HuH-7.5 (cell line): ENCODE results near the gene CCDC24.

Experiments used
- DNase-seq: peaks from one replicate; pipeline ENCODE4 v3.0.0; 2011; ENCODE audit warnings: low spot score

The CCDC24 gene

DNA sequence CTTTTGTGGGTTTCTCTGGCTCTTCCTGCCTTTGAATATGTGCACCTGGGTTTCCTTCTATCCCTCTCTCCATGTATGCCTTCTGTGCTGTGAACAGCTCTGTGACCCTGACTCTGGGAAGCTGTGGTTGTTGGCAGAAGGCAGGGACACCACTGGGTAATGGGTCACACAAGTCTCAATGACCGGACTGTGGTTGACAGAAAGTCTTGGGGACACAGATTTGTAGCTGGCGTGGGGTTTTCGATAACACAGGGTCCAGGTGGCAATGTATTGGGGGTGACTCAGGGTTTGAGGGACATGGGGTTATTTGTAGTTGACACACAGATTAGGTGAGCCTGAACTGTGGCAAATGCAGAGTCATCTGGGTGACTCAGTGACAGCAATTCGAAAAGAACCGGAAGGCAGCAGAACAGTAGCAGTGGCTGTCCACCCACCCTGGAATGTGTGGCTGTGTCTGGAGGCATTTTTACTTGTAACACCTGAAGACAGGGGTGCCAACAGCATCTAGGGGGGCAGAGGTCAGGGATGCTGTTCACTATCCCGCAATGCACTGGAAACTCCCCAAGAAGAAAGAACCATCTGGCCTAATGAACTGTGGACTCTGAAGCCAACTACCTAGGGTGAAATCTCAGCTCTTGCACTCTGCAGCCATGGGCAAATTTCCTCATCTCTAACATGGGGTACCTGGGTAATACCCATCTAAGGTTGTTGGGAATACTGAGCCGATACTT is 52.8 kb downstream of the CCDC24 start:
- DNase-seq, result no peak

DNA sequence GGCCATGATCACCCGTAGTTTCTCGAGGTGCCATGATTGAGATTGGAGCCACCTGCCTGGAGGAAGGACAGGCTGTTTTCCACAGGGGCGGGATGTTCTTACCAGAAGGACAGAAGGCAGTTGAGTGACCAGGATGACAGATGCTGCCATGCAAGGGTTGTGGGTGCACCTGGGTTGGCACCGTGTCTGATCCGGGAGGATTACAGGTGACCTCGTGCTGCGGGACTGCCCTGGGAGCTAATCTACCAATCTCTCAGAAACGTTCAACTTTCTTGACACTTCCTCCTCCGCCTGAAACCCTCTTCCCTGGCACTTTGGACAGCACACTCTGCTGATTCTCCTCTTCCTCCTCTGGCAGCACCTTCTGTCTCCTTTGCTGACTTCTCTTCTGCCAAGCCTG is 53.7 kb downstream of the CCDC24 start:
- no peak for DNase-seq
